A673 (cell line): ENCODE data around the gene MYOCD.

ENCODE experiments used
- CTCF ChIP-seq: fragments of 300-800, 200-600 bp; sonication (generic); conservative IDR thresholded peaks from 2 replicates; pipeline ENCODE4 v1.5.1; 2017; ENCODE audit warnings: low read depth, mild to moderate bottlenecking, antibody characterized with exemption, low read length, moderate library complexity, mixed read lengths
- EZH2 ChIP-seq: fragments of 200-600 bp; sonication (generic); IDR thresholded peaks from 2 replicates; pipeline ENCODE4 v1.6.1; 2017; ENCODE audit warnings: borderline replicate concordance, low read depth, mild to moderate bottlenecking, mixed read lengths, antibody characterized with exemption, low read length; ENCODE audit not compliant: poor library complexity, severe bottlenecking

GRCh38 chr17:12672947-12673346 lies 7.3 kb downstream of the MYOCD start:
- no peak for TF ChIP-seq EZH2
- TF ChIP-seq CTCF, result no peak
